Measurements from ENCODE around the gene CMC2. TPM values are rescaled to one million over a fixed set of nuclear protein-coding genes. Genes with fewer than 3 reads are reported as not detected.

Gene CMC2
- total RNA-seq, 1 donor from 2014 or later, result 46.6 TPM

DNA sequence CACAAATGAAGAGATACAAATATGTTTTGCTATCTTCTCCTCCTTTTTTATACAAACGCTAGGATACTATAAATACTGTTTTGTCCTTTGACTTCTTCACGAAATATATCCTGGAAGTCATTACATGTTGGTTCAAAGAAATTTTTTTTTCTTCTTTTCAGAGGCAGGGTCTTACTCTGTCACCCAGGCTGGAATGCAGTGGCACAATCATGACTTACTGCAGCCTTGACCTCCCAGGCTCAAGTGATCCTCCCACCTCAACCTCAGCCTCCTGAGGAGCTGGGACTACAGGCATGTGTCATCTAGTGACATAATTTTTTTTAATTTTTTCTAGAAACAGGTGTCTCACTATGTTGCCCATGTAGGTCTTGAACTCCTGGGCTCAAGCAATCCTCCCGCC is 16.1 kb downstream of the CMC2 start:
- Histone ChIP-seq H3K4me1 (no peaks in the 10 kb centered on the region), H3K9me3 (no peaks in the 10 kb centered on the region), H3K36me3 (no peaks in the 10 kb centered on the region), H3K27me3 (ENCODE audit: low read depth) (no peaks in the 10 kb centered on the region), H3K4me3 (no peak overlapping the region), H3K27ac (no peak overlapping the region)
- no peak for DNase-seq
- intact Hi-C loops (cut with DNase I), result no loop called here
- TF ChIP-seq CTCF (IDR thresholded peaks at IDR 0.05), result no peak
- no peak for ATAC-seq

DNA sequence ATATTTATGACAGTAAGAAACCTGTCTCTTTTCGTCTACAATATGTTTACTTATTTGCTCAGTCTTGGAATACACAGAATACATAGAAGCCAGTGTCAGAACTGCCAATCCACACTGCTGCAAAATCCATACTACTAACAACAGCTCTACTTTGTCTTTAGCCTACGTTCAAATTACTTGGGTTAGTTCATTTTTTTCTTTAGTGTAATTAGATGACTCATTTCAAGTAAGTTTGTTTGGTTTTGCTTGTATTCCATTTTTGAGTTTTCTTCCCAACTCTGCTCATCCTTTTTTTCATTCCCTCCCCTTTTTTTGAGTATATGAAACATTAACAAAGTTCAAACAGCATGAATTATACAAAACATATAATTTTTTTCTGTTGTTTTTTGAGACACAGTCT is 16.9 kb downstream of the CMC2 start:
- Histone ChIP-seq H3K36me3 (no peaks in the 10 kb centered on the region), H3K9me3 (no peaks in the 10 kb centered on the region), H3K27me3 (ENCODE audit: low read depth) (no peaks in the 10 kb centered on the region), H3K4me1 (no peaks in the 10 kb centered on the region), H3K4me3 (no peak overlapping the region), H3K27ac (no peak overlapping the region)
- no peak for DNase-seq
- intact Hi-C loops (cut with DNase I), result no loop called here
- no peak for TF ChIP-seq CTCF (IDR thresholded peaks at IDR 0.05)
- no peak for ATAC-seq

DNA sequence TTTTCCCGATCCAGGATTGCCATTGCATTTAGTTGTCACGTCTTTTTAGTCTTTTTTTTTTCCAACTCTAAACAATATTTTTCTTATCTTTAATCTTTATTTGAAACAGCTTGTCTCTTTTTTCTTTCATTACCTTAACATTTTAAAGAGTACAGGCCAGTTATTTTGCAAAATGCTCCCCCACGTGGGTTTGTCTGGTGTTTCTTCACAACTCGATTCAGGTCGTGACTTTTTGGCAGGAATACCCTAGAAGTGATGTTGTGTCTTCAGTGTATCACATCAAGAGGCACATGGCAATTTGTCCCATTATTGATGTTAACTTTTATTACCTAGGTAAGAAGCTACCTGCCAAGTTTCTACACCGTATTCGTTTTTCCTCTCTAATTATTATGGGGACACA is 17.9 kb downstream of the CMC2 start:
- ATAC-seq (no peak), DNase-seq (no peak)
- no peak for TF ChIP-seq CTCF (IDR thresholded peaks at IDR 0.05)
- Histone ChIP-seq H3K9me3 (no peaks in the 10 kb centered on the region), H3K36me3 (no peaks in the 10 kb centered on the region), H3K27ac (no peak overlapping the region), H3K27me3 (ENCODE audit: low read depth) (no peaks in the 10 kb centered on the region), H3K4me3 (no peak overlapping the region), H3K4me1 (no peaks in the 10 kb centered on the region)
- intact Hi-C loops (cut with DNase I), result no loop called here

DNA sequence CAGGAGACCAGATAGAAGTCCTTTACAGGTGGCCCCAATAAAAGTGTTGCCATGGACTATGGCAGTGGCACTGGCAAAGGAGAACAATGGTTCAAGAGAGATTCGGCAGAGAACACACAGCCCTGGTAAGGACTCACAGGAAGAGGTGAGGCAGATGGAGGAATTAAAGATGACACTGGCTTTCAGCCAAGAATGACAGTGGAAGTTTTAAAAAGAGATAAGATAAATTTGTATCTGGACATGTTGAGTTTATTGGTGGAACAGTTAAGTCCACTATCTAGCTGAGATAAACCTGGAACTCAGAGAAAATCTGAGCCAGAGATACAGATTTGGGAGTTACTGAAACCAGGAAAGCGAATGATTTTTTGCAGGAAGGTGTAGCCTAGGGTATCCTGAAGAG is 20.1 kb downstream of the CMC2 start:
- Histone ChIP-seq H3K27ac (no peak overlapping the region), H3K4me3 (no peak overlapping the region), H3K27me3 (ENCODE audit: low read depth) (no peaks in the 10 kb centered on the region), H3K36me3 (no peaks in the 10 kb centered on the region), H3K9me3 (no peaks in the 10 kb centered on the region), H3K4me1 (no peaks in the 10 kb centered on the region)
- intact Hi-C loops (cut with DNase I), result no loop called here
- ATAC-seq, result no peak
- TF ChIP-seq CTCF (IDR thresholded peaks at IDR 0.05), result no peak
- no peak for DNase-seq

DNA sequence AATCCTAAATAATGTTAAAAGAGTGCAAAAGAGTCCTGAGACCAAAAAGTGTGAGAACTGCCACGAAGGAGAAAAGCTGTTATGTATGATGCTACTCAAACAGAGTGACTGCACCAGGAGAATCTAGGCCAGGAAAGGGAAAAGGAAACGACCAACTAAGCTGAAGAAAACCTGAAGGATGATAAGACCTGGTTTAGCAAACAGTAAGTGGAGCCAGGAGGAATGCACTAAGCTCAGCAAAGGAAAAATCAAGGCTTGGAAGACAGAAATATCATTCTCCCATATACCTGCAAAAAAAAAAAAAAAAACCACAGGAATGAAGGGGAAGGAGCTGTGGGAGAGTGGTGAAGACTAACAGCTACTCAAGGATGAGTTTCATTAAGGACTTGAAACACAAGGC is 21.1 kb downstream of the CMC2 start:
- H3K27me3 ChIP-seq (ENCODE audit: low read depth), result no peaks in the 10 kb centered on the region
- intact Hi-C loops (cut with DNase I), result no loop called here
- no peak overlapping the region for H3K27ac ChIP-seq
- no peak for TF ChIP-seq CTCF (IDR thresholded peaks at IDR 0.05)
- DNase-seq (no peak), ATAC-seq (no peak)
- no peaks in the 10 kb centered on the region for H3K4me1 ChIP-seq
- H3K4me3 ChIP-seq, result no peak overlapping the region
- H3K9me3 ChIP-seq, result no peaks in the 10 kb centered on the region
- H3K36me3 ChIP-seq, result peaks cover 1% of the 10 kb centered on the region
